ENCODE measurements around the gene TEX38. TPM values are rescaled to one million over a fixed set of nuclear protein-coding genes. Genes with fewer than 3 reads are reported as not detected.
"Not testable (repeated sequence)": the region's sequence is repeated elsewhere in the genome, so short reads cannot be mapped to it uniquely, and the experiment has no call there.

TEX38 gene
- total and polyA plus RNA-seq, 8 donors, result not detected

GRCh38 chr1:46718727-46719622 is 47.3 kb downstream of the TEX38 start, which contains the start of gene EFCAB14:
Gene EFCAB14 (minus strand): TSS chr1:46719114. CDS start chr1:46718087, 1,027 bp downstream.
- Histone ChIP-seq H3K27me3 (no peaks in the 10 kb centered on the region), H3K4me1 (peaks cover 37 to 52% (median 49%) of the 10 kb centered on the region in 4 donors), H3K27ac (peak within 1 kb of the TSS; percentile 94 to 98 (median 96)), H3K4me3 (peak within 1 kb of the TSS; percentile 78 to 99 (median 93)), H3K9me3 (no peaks in the 10 kb centered on the region), H3K36me3 (peaks cover 0 to 27% (median 25%) of the 10 kb centered on the region in 4 donors)
- peak; percentile 99 for DNase-seq
- 0 to 1% (median 0%) methylated on average over 25 to 85 of the region's 85 CpGs for WGBS, 5 donors
- intact Hi-C loops (cut with DNase I; ENCODE audit: low total_unique reads), result no loop called here
- TF ChIP-seq POLR2A (IDR thresholded peaks at IDR 0.05) (peak in 2 of 4 donors; percentile 59 to 77), POLR2AphosphoS5 (IDR thresholded peaks at IDR 0.05) (peak; percentile 73 to 94 (median 93)), EP300 (IDR thresholded peaks at IDR 0.05) (no peak)
- TF ChIP-seq, protein P1, sequence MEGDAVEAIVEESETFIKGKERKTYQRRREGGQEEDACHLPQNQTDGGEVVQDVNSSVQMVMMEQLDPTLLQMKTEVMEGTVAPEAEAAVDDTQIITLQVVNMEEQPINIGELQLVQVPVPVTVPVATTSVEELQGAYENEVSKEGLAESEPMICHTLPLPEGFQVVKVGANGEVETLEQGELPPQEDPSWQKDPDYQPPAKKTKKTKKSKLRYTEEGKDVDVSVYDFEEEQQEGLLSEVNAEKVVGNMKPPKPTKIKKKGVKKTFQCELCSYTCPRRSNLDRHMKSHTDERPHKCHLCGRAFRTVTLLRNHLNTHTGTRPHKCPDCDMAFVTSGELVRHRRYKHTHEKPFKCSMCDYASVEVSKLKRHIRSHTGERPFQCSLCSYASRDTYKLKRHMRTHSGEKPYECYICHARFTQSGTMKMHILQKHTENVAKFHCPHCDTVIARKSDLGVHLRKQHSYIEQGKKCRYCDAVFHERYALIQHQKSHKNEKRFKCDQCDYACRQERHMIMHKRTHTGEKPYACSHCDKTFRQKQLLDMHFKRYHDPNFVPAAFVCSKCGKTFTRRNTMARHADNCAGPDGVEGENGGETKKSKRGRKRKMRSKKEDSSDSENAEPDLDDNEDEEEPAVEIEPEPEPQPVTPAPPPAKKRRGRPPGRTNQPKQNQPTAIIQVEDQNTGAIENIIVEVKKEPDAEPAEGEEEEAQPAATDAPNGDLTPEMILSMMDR (IDR thresholded peaks at IDR 0.05), result no peak

DNA sequence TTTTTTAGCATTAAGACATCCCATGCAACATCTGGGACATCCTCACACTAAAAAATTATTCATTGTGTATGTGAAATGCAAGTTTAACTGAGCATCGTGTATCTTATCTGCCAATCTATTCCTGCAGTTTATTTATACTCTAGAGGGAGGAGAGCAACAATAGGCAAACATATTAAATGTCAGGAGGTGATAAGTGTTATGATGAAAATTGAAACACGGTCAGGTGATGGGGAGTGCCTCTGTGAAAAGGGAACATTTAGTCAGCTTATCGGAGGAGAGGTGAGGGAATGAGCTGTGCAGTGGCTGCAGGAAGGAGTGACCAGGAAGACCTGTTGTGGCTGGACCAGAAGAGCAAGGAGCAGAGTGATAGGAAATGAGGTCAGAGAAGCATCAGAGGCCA is 48.0 kb downstream of the TEX38 start:
- Histone ChIP-seq H3K4me1 (peaks cover 33 to 46% (median 43%) of the 10 kb centered on the region in 4 donors), H3K27me3 (no peaks in the 10 kb centered on the region), H3K36me3 (peaks cover 0 to 19% (median 18%) of the 10 kb centered on the region in 4 donors), H3K27ac (peak overlapping the region; percentile 94 to 98 (median 96)), H3K9me3 (no peaks in the 10 kb centered on the region), H3K4me3 (peak overlapping the region; percentile 78 to 99 (median 93))
- intact Hi-C loops (cut with DNase I; ENCODE audit: low total_unique reads), result no loop called here
- TF ChIP-seq EP300 (IDR thresholded peaks at IDR 0.05), result no peak
- no peak for TF ChIP-seq POLR2A (IDR thresholded peaks at IDR 0.05)
- TF ChIP-seq, protein P1 (IDR thresholded peaks at IDR 0.05), result no peak
- peak; percentile 48 to 94 (median 79) for TF ChIP-seq POLR2AphosphoS5 (IDR thresholded peaks at IDR 0.05)
- peak; percentile 81 to 88 for DNase-seq
- WGBS, 5 donors, result 5 to 13% (median 11%) methylated on average over 3 of the region's 3 CpGs

DNA sequence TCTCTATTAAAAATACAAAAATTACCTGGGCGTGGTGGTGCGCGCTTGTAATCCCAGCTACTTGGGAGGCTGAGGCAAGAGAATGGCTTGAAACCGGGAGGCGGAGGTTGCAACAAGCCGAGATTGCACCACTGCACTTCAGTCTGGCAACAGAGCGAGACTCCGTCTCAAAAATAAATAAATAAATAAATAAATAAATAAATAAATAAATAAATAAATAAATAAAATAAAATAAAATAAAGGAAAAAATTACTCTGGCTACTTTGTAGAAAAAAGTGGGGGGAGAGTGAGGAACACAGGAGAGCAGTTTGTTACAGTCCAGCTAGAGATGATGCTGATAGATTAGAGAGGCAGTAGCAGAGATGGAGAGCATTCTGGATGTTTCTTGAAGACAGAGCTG is 48.7 kb downstream of the TEX38 start:
- peak overlapping the region; percentile 53 to 98 (median 95) for H3K27ac ChIP-seq
- H3K27me3 ChIP-seq; DNase-seq; H3K4me3 ChIP-seq; H3K9me3 ChIP-seq; intact Hi-C loops (cut with DNase I; ENCODE audit: low total_unique reads): not testable (repeated sequence)
- peaks cover 33 to 46% (median 42%) of the 10 kb centered on the region in 4 donors for H3K4me1 ChIP-seq
- H3K36me3 ChIP-seq, result peaks cover 0 to 13% (median 12%) of the 10 kb centered on the region in 4 donors
- 90 to 94% (median 92%) methylated on average over 8 of the region's 8 CpGs for WGBS, 5 donors

DNA sequence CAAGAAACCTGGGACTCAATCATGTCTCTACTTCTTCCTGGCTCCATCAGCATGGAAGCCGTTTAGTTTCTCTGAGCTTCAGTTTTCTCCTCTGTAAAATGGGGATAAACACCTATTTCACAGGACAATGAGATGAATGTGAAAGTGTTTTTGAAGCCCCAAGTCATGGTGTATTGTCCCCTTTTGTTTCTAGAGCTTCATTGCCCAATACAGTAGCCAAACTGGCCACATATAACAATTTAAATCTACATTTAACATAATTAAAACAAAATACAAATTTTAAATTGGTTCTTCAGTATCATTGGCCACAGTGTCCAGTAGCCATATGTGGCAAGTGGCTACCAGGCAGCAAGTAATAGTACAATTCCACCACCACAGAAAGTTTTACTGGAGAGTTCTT is 49.5 kb downstream of the TEX38 start:
- 94 to 100% (median 96%) methylated on average over 1 of the region's 1 CpG for WGBS, 5 donors
- Histone ChIP-seq H3K9me3 (no peaks in the 10 kb centered on the region), H3K27ac (no peak overlapping the region), H3K4me3 (no peak overlapping the region), H3K4me1 (peaks cover 31 to 37% (median 34%) of the 10 kb centered on the region in 4 donors), H3K36me3 (peaks cover 0 to 4% (median 3%) of the 10 kb centered on the region in 4 donors), H3K27me3 (peaks cover 0 to 5% (median 0%) of the 10 kb centered on the region in 3 donors)
- intact Hi-C loops (cut with DNase I; ENCODE audit: low total_unique reads), result no loop called here
- TF ChIP-seq POLR2A (IDR thresholded peaks at IDR 0.05), result no peak
- no peak for TF ChIP-seq EP300 (IDR thresholded peaks at IDR 0.05)
- TF ChIP-seq, protein P1 (IDR thresholded peaks at IDR 0.05), result no peak
- no peak for TF ChIP-seq POLR2AphosphoS5 (IDR thresholded peaks at IDR 0.05)
- no peak for DNase-seq
